SK-N-SH treated with all-trans-retinoic acid at 6 μM for 48 hours (cell line): ENCODE data around the gene SBF2.

Source experiments
- ATAC-seq: fragments of 200-7000 bp; cut with Tn5 transposase; 3 replicates; pipeline ENCODE4 v1.9.1; 2020; ENCODE audit warnings: mild to moderate bottlenecking, moderate library complexity
- ARNTL ChIP-seq: fragments of 450-650 bp; formaldehyde crosslinking; IDR thresholded peaks from 2 replicates; pipeline ENCODE4 v1.5.0; 2020; ENCODE audit warnings: low read depth, mild to moderate bottlenecking, moderate library complexity, borderline replicate concordance
- BACH2 ChIP-seq: fragments of 250-450 bp; sonication (Bioruptor Pico); IDR thresholded peaks from 2 replicates; pipeline ENCODE4 v1.9.0; 2021; ENCODE audit warnings: mild to moderate bottlenecking, borderline replicate concordance
- CREB5 ChIP-seq: fragments of 250-450 bp; sonication (Bioruptor Pico); IDR thresholded peaks from 2 replicates; pipeline ENCODE4 v1.5.1; 2020; ENCODE audit warnings: low read depth, mild to moderate bottlenecking, moderate library complexity
- CSRNP3 ChIP-seq: fragments of 250-450 bp; sonication (Bioruptor Pico); IDR thresholded peaks from 2 replicates; pipeline ENCODE4 v1.5.1; 2021; ENCODE audit warnings: mild to moderate bottlenecking, moderate library complexity
- ESRRG ChIP-seq: fragments of 250-450 bp; sonication (Bioruptor Pico); IDR thresholded peaks from 2 replicates; pipeline ENCODE4 v1.6.1; 2021; ENCODE audit warnings: mild to moderate bottlenecking
- GLIS3 ChIP-seq: fragments of 250-450 bp; sonication (Bioruptor Pico); IDR thresholded peaks from 2 replicates; pipeline ENCODE4 v1.5.0; 2020; ENCODE audit warnings: mild to moderate bottlenecking, moderate library complexity
- ISL1 ChIP-seq: fragments of 250-450 bp; sonication (Bioruptor Pico); IDR thresholded peaks from 2 replicates; pipeline ENCODE4 v2.1.2; 2022; ENCODE audit warnings: mild to moderate bottlenecking, moderate library complexity
- OSR1 ChIP-seq: fragments of 250-450 bp; sonication (Bioruptor Pico); IDR thresholded peaks from 2 replicates; pipeline ENCODE4 v1.8.0; 2022; ENCODE audit warnings: moderate library complexity, mild to moderate bottlenecking, inconsistent platforms
- PATZ1 ChIP-seq: fragments of 250-450 bp; sonication (Bioruptor Pico); IDR thresholded peaks from 2 replicates; pipeline ENCODE4 v1.8.0; 2020; ENCODE audit warnings: mild to moderate bottlenecking, moderate library complexity, borderline replicate concordance
- POU6F1 ChIP-seq: fragments of 250-450 bp; sonication (Bioruptor Pico); IDR thresholded peaks from 2 replicates; pipeline ENCODE4 v1.8.0; 2021; ENCODE audit warnings: low read depth, mild to moderate bottlenecking, moderate library complexity, borderline replicate concordance
- PPARA ChIP-seq: fragments of 250-450 bp; sonication (Bioruptor Pico); IDR thresholded peaks from 2 replicates; pipeline ENCODE4 v1.5.0; 2020; ENCODE audit warnings: mild to moderate bottlenecking, borderline replicate concordance
- SNAI2 ChIP-seq: fragments of 250-450 bp; sonication (Bioruptor Pico); IDR thresholded peaks from 2 replicates; pipeline ENCODE4 v1.5.0; 2020; ENCODE audit warnings: mild to moderate bottlenecking, moderate library complexity
- TCF4 ChIP-seq: fragments of 250-450 bp; sonication (Bioruptor Pico); IDR thresholded peaks from 2 replicates; pipeline ENCODE4 v1.8.0; 2021; ENCODE audit warnings: mild to moderate bottlenecking, moderate library complexity, borderline replicate concordance
- TSHZ2 ChIP-seq: fragments of 250-450 bp; sonication (Bioruptor Pico); IDR thresholded peaks from 2 replicates; pipeline ENCODE4 v1.5.0; 2020; ENCODE audit warnings: mild to moderate bottlenecking, moderate library complexity
- ZC3H10 ChIP-seq: fragments of 250-450 bp; sonication (Bioruptor Pico); IDR thresholded peaks from 2 replicates; pipeline ENCODE4 v1.5.1; 2021; ENCODE audit warnings: mild to moderate bottlenecking, moderate library complexity
- ZFP3 ChIP-seq: fragments of 250-450 bp; sonication (Bioruptor Pico); IDR thresholded peaks from 2 replicates; pipeline ENCODE4 v1.5.0; 2020; ENCODE audit warnings: mild to moderate bottlenecking, moderate library complexity
- ZNF565 ChIP-seq: fragments of 450-650 bp; formaldehyde crosslinking; conservative IDR thresholded peaks from 2 replicates; pipeline ENCODE4 v1.5.0; 2020; ENCODE audit warnings: low read depth, mild to moderate bottlenecking, moderate library complexity
- ZNF70 ChIP-seq: fragments of 450-650 bp; formaldehyde crosslinking; IDR thresholded peaks from 2 replicates; pipeline ENCODE4 v1.5.0; 2020; ENCODE audit warnings: mild to moderate bottlenecking, moderate library complexity
- ZNF8 ChIP-seq: fragments of 450-650 bp; formaldehyde crosslinking; IDR thresholded peaks from 2 replicates; pipeline ENCODE4 v1.5.0; 2020; ENCODE audit warnings: mild to moderate bottlenecking, moderate library complexity

SBF2 gene

GRCh38 chr11:10289765-10290380 is 4.1 kb downstream of the SBF2 start (continued):
- TF ChIP-seq BACH2 (no peak), ZNF8 (CRISPR knock-in tag) (no peak), ZFP3 (CRISPR knock-in tag) (no peak), SNAI2 (CRISPR knock-in tag) (no peak), CREB5 (CRISPR knock-in tag) (no peak), ESRRG (CRISPR knock-in tag) (no peak), ZC3H10 (CRISPR knock-in tag) (no peak), PPARA (CRISPR knock-in tag) (no peak)
- TF ChIP-seq, all 23 proteins: peak for 0

- no peak for ATAC-seq
- TF ChIP-seq ESRRG (CRISPR knock-in tag) (no peak), CREB5 (CRISPR knock-in tag) (no peak), GLIS3 (CRISPR knock-in tag) (no peak), POU6F1 (CRISPR knock-in tag) (no peak), TCF4 (CRISPR knock-in tag) (no peak), PPARA (CRISPR knock-in tag) (no peak), TSHZ2 (CRISPR knock-in tag) (no peak), ARNTL (no peak), OSR1 (no peak), ZNF565 (CRISPR knock-in tag) (no peak)
Measured at GRCh38 chr11:10288881-10289764, 4.9 kb downstream of the SBF2 start.

- no peak for ATAC-seq
- TF ChIP-seq CREB5 (CRISPR knock-in tag) (no peak), ISL1 (CRISPR knock-in tag) (no peak)
Measured at GRCh38 chr11:10287766-10288715, 6.0 kb downstream of the SBF2 start.

GRCh38 chr11:10287140-10287539 is 6.9 kb downstream of the SBF2 start:
- ATAC-seq: peak; percentile 45; the same call in 1 of the 3 replicates
- no peak for TF ChIP-seq CREB5 (CRISPR knock-in tag)
- no peak for TF ChIP-seq PATZ1 (CRISPR knock-in tag)
- TF ChIP-seq CSRNP3 (CRISPR knock-in tag): no peak
- TF ChIP-seq GLIS3 (CRISPR knock-in tag): no peak
- no peak for TF ChIP-seq ZC3H10 (CRISPR knock-in tag)
- no peak for TF ChIP-seq ZNF70 (CRISPR knock-in tag)
- no peak for TF ChIP-seq SNAI2 (CRISPR knock-in tag)
- TF ChIP-seq TCF4 (CRISPR knock-in tag): no peak
